WTC11 (cell line): ENCODE results near the gene SPINK1. TPM values are rescaled to one million over a fixed set of nuclear protein-coding genes. Genes with fewer than 3 reads are reported as not detected.

ENCODE experiments used
- total RNA-seq: library from RNA; stranded (reverse); gene quantifications from 3 replicates; pipeline ENCODE4 v1.2.3, GENCODE V29; 2021

Gene SPINK1
- total RNA-seq, 1 experiment from 2014 or later, result 5.4 TPM

Other genes starting within 250 kb of the SPINK1 start
- 10.9 to 11.9 TPM (median 11.8 TPM) in 3 replicates for gene JAKMIP2, start 48.9 kb downstream of the SPINK1 start, total RNA-seq
- 57.3 to 79.1 TPM (median 66.0 TPM) in 3 replicates for gene SCGB3A2, start 47.0 kb upstream of the SPINK1 start, total RNA-seq
- not detected in 3 replicates for gene C5orf46, start 74.9 kb upstream of the SPINK1 start, total RNA-seq
- gene SPINK5, start 232.3 kb upstream of the SPINK1 start, total RNA-seq, result 5.9 to 10.5 TPM (median 8.4 TPM) in 3 replicates